ENCODE measurements around the gene EIF3M.

DNA sequence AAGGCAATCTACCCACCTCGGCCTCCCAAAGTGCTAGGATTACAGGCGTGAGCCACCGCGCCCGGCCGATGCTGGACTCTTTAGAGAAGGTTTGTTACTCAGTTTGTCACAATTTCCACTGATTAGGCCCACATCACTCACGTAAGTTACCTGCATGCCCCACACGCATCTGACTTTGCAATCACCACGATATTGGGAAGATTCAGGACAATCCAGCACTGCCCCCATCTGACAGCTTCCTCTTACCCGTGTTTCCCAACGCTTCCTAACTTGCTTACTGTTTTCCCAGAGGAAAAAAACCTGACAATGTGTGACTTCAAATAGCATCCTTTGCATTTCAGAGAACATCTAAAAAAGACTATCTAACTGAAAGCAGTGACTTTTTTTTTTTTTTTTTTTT lies 21.8 kb upstream of the EIF3M start:
- TF ChIP-seq, protein P1, sequence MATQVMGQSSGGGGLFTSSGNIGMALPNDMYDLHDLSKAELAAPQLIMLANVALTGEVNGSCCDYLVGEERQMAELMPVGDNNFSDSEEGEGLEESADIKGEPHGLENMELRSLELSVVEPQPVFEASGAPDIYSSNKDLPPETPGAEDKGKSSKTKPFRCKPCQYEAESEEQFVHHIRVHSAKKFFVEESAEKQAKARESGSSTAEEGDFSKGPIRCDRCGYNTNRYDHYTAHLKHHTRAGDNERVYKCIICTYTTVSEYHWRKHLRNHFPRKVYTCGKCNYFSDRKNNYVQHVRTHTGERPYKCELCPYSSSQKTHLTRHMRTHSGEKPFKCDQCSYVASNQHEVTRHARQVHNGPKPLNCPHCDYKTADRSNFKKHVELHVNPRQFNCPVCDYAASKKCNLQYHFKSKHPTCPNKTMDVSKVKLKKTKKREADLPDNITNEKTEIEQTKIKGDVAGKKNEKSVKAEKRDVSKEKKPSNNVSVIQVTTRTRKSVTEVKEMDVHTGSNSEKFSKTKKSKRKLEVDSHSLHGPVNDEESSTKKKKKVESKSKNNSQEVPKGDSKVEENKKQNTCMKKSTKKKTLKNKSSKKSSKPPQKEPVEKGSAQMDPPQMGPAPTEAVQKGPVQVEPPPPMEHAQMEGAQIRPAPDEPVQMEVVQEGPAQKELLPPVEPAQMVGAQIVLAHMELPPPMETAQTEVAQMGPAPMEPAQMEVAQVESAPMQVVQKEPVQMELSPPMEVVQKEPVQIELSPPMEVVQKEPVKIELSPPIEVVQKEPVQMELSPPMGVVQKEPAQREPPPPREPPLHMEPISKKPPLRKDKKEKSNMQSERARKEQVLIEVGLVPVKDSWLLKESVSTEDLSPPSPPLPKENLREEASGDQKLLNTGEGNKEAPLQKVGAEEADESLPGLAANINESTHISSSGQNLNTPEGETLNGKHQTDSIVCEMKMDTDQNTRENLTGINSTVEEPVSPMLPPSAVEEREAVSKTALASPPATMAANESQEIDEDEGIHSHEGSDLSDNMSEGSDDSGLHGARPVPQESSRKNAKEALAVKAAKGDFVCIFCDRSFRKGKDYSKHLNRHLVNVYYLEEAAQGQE (IDR thresholded peaks at IDR 0.05; ENCODE audit: low read depth, low read length) = no peak
- no peak for TF ChIP-seq CTCF (IDR thresholded peaks at IDR 0.05)
- no peak for TF ChIP-seq FOSL2 (IDR thresholded peaks at IDR 0.05; ENCODE audit: borderline replicate concordance, low read depth)
- TF ChIP-seq EZH2phosphoT487 (IDR thresholded peaks at IDR 0.05; ENCODE audit: borderline replicate concordance, low read depth) = no peak
- TF ChIP-seq TAF1 (IDR thresholded peaks at IDR 0.05; ENCODE audit: borderline replicate concordance, low read depth, low read length) = no peak
- TF ChIP-seq ELF1 (IDR thresholded peaks at IDR 0.05) = no peak

All from SK-N-SH (cell line).